Measurements from ENCODE around the gene KCNIP1. TPM values are rescaled to one million over a fixed set of nuclear protein-coding genes. Genes with fewer than 3 reads are reported as not detected.

Gene KCNIP1
- total RNA-seq, 1 donor from 2014 or later: not detected

- DNase-seq (ENCODE audit: low read depth): no peak
These were observed 4.2 kb downstream of the KCNIP1 start for GRCh38 chr5:170508036-170508435.

GRCh38 chr5:170508660-170509347 lies 5.0 kb downstream of the KCNIP1 start:
- DNase-seq (ENCODE audit: low read depth): no peak

GRCh38 chr5:170509348-170509660 lies 5.5 kb downstream of the KCNIP1 start:
- DNase-seq (ENCODE audit: low read depth): no peak

GRCh38 chr5:170510126-170510525 lies 6.3 kb downstream of the KCNIP1 start:
- no peak for DNase-seq (ENCODE audit: low read depth)

GRCh38 chr5:170510559-170510958 lies 6.7 kb downstream of the KCNIP1 start:
- no peak for DNase-seq (ENCODE audit: low read depth)

GRCh38 chr5:170511551-170512258 lies 7.9 kb downstream of the KCNIP1 start:
- no peak for DNase-seq (ENCODE audit: low read depth)

- DNase-seq (ENCODE audit: low read depth): no peak
These were observed 10.2 kb downstream of the KCNIP1 start for GRCh38 chr5:170513856-170514525.

- no peak for DNase-seq (ENCODE audit: low read depth)
These were observed 13.6 kb downstream of the KCNIP1 start for GRCh38 chr5:170517411-170517810.

GRCh38 chr5:170518277-170518676 lies 14.5 kb downstream of the KCNIP1 start:
- DNase-seq (ENCODE audit: low read depth): no peak

GRCh38 chr5:170519549-170519948 lies 15.7 kb downstream of the KCNIP1 start:
- DNase-seq (ENCODE audit: low read depth): no peak

GRCh38 chr5:170520372-170520771 lies 16.6 kb downstream of the KCNIP1 start:
- DNase-seq (ENCODE audit: low read depth): no peak

- peak; percentile 86 for DNase-seq (ENCODE audit: low read depth)
These were observed 18.7 kb downstream of the KCNIP1 start for GRCh38 chr5:170522211-170523141.

- DNase-seq (ENCODE audit: low read depth): no peak
These were observed 19.3 kb downstream of the KCNIP1 start for GRCh38 chr5:170523142-170523551.

GRCh38 chr5:170523830-170524229 lies 20.0 kb downstream of the KCNIP1 start:
- no peak for DNase-seq (ENCODE audit: low read depth)

- DNase-seq (ENCODE audit: low read depth): no peak
These were observed 20.8 kb downstream of the KCNIP1 start for GRCh38 chr5:170524576-170524975.

- no peak for DNase-seq (ENCODE audit: low read depth)
These were observed 21.8 kb downstream of the KCNIP1 start for GRCh38 chr5:170525470-170526211.

- no peak for DNase-seq (ENCODE audit: low read depth)
These were observed 24.2 kb downstream of the KCNIP1 start for GRCh38 chr5:170527991-170528390.

- no peak for DNase-seq (ENCODE audit: low read depth)
These were observed 25.2 kb downstream of the KCNIP1 start for GRCh38 chr5:170528976-170529375.

- DNase-seq (ENCODE audit: low read depth): no peak
These were observed 29.1 kb downstream of the KCNIP1 start for GRCh38 chr5:170532935-170533334.

GRCh38 chr5:170533383-170533782 lies 29.6 kb downstream of the KCNIP1 start:
- DNase-seq (ENCODE audit: low read depth): no peak

- DNase-seq (ENCODE audit: low read depth): no peak
These were observed 30.4 kb downstream of the KCNIP1 start for GRCh38 chr5:170534177-170534576.

Measured in myocyte (in vitro differentiated cells).